ENCODE measurements around the gene CHTOP. TPM values are rescaled to one million over a fixed set of nuclear protein-coding genes. Genes with fewer than 3 reads are reported as not detected.

CHTOP gene
- total and polyA plus RNA-seq, 2 of the 13 experiments (the other 11 are each of a cell fraction or from before 2014, with no cell fraction given), result 38.0 to 51.9 TPM

DNA sequence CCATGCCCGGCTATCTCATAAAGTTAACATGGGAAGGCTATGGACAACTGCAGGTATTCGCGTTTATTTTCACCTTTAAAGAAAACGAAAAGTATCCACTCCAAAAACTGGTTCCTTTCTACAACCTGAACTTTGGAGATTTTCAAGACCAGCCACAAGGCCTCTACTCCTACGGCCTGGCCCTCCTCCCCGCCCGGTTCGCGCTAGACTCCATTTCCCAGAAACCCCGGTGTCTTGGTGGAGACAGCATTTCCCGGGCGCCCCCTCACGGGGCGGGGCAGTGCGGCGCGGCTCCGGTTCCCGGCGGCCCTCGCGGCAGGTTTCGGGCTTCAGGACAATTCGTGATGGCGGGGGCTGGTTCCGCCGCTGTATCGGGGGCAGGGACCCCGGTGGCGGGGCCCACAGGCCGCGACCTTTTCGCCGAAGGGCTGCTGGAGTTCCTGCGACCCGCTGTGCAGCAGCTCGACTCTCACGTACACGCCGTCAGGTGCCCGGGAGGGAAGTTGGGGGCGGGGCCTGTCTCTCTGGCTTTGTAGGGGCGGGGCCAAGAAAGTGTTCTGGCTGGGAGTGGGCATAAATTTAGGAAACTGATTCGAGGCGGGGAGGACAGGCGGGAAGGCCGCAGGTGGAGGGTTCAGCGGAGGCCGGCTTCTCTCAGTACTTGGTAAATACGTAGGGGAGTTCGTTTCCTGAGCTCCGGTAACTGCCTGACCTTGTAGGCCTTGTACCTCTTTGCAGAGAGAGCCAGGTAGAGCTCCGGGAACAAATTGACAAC, 24.7 kb downstream of the CHTOP start, which contains the start of gene SNAPIN (continued):
- TF ChIP-seq, protein P1, sequence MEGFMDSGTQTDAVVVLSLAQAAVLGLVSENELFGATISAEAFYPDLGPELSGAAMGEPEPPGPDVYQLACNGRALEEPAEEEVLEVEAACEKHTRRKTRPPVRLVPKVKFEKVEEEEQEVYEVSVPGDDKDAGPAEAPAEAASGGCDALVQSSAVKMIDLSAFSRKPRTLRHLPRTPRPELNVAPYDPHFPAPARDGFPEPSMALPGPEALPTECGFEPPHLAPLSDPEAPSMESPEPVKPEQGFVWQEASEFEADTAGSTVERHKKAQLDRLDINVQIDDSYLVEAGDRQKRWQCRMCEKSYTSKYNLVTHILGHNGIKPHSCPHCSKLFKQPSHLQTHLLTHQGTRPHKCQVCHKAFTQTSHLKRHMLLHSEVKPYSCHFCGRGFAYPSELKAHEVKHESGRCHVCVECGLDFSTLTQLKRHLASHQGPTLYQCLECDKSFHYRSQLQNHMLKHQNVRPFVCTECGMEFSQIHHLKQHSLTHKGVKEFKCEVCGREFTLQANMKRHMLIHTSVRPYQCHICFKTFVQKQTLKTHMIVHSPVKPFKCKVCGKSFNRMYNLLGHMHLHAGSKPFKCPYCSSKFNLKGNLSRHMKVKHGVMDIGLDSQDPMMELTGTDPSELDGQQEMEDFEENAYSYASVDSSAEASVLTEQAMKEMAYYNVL (CRISPR knock-in tag; IDR thresholded peaks at IDR 0.05; ENCODE audit: borderline replicate concordance), result 0 out of 2 replicates have a peak, but pooled peaks have one; percentile 20
- peak; percentile 65 for TF ChIP-seq CREM (IDR thresholded peaks at IDR 0.05)
- no peak for TF ChIP-seq CREM (CRISPR knock-in tag; IDR thresholded peaks at IDR 0.05)
- peak; percentile 56 for TF ChIP-seq AGO2 (optimal IDR thresholded peaks at IDR 0.05; ENCODE audit: low read depth, low read length)
- no peak for TF ChIP-seq RFXANK (CRISPR knock-in tag; IDR thresholded peaks at IDR 0.05)
- TF ChIP-seq NCOA1 (CRISPR knock-in tag; IDR thresholded peaks at IDR 0.05), result 0 out of 2 replicates have a peak, but pooled peaks have one; percentile 67
- TF ChIP-seq, protein P2, sequence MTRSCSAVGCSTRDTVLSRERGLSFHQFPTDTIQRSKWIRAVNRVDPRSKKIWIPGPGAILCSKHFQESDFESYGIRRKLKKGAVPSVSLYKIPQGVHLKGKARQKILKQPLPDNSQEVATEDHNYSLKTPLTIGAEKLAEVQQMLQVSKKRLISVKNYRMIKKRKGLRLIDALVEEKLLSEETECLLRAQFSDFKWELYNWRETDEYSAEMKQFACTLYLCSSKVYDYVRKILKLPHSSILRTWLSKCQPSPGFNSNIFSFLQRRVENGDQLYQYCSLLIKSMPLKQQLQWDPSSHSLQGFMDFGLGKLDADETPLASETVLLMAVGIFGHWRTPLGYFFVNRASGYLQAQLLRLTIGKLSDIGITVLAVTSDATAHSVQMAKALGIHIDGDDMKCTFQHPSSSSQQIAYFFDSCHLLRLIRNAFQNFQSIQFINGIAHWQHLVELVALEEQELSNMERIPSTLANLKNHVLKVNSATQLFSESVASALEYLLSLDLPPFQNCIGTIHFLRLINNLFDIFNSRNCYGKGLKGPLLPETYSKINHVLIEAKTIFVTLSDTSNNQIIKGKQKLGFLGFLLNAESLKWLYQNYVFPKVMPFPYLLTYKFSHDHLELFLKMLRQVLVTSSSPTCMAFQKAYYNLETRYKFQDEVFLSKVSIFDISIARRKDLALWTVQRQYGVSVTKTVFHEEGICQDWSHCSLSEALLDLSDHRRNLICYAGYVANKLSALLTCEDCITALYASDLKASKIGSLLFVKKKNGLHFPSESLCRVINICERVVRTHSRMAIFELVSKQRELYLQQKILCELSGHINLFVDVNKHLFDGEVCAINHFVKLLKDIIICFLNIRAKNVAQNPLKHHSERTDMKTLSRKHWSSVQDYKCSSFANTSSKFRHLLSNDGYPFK (CRISPR knock-in tag; IDR thresholded peaks at IDR 0.05; ENCODE audit: borderline replicate concordance), result peak; percentile 67; the same call in 1 of the 2 replicates
- TF ChIP-seq, protein P3, sequence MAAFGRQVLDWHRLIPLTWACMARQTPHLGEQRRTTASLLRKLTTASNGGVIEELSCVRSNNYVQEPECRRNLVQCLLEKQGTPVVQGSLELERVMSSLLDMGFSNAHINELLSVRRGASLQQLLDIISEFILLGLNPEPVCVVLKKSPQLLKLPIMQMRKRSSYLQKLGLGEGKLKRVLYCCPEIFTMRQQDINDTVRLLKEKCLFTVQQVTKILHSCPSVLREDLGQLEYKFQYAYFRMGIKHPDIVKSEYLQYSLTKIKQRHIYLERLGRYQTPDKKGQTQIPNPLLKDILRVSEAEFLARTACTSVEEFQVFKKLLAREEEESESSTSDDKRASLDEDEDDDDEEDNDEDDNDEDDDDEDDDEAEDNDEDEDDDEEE (CRISPR knock-in tag; IDR thresholded peaks at IDR 0.05), result no peak
- no peak for TF ChIP-seq SETDB1 (CRISPR knock-in tag; IDR thresholded peaks at IDR 0.05; ENCODE audit: borderline replicate concordance)
- TF ChIP-seq, protein P4, sequence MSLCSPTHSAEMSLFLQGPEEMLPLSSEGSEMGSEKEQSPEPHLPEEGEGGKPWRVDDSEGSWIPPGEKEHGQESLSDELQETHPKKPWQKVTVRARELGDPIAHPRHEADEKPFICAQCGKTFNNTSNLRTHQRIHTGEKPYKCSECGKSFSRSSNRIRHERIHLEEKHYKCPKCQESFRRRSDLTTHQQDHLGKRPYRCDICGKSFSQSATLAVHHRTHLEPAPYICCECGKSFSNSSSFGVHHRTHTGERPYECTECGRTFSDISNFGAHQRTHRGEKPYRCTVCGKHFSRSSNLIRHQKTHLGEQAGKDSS (CRISPR knock-in tag; IDR thresholded peaks at IDR 0.05; ENCODE audit: borderline replicate concordance, low read depth), result no peak
- TF ChIP-seq SNAPC2 (CRISPR knock-in tag; IDR thresholded peaks at IDR 0.05), result no peak
- TF ChIP-seq RARA (CRISPR knock-in tag; IDR thresholded peaks at IDR 0.05), result no peak
- TF ChIP-seq, protein P5, sequence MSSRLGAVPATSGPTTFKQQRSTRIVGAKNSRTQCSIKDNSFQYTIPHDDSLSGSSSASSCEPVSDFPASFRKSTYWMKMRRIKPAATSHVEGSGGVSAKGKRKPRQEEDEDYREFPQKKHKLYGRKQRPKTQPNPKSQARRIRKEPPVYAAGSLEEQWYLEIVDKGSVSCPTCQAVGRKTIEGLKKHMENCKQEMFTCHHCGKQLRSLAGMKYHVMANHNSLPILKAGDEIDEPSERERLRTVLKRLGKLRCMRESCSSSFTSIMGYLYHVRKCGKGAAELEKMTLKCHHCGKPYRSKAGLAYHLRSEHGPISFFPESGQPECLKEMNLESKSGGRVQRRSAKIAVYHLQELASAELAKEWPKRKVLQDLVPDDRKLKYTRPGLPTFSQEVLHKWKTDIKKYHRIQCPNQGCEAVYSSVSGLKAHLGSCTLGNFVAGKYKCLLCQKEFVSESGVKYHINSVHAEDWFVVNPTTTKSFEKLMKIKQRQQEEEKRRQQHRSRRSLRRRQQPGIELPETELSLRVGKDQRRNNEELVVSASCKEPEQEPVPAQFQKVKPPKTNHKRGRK (CRISPR knock-in tag; IDR thresholded peaks at IDR 0.05), result no peak
- no peak for TF ChIP-seq HNRNPL (IDR thresholded peaks at IDR 0.05; ENCODE audit: low read depth, low read length)
- TF ChIP-seq, protein P6, sequence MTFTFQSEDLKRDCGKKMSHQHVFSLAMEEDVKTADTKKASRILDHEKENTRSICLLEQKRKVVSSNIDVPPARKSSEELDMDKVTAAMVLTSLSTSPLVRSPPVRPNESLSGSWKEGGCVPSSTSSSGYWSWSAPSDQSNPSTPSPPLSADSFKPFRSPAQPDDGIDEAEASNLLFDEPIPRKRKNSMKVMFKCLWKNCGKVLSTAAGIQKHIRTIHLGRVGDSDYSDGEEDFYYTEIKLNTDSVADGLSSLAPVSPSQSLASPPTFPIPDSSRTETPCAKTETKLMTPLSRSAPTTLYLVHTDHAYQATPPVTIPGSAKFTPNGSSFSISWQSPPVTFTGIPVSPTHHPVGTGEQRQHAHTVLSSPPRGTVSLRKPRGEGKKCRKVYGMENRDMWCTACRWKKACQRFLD (CRISPR knock-in tag; IDR thresholded peaks at IDR 0.05; ENCODE audit: borderline replicate concordance), result 0 out of 2 replicates have a peak, but pooled peaks have one; percentile 78
- no peak for TF ChIP-seq ZNF20 (CRISPR knock-in tag; IDR thresholded peaks at IDR 0.05)
- no peak for TF ChIP-seq ZNF549 (CRISPR knock-in tag; IDR thresholded peaks at IDR 0.05)
- no peak for TF ChIP-seq MBNL3 (CRISPR knock-in tag; conservative IDR thresholded peaks at IDR 0.05)

Measured in HepG2 (cell line).